Caco-2 (cell line): ENCODE results near the gene COTL1. TPM values are rescaled to one million over a fixed set of nuclear protein-coding genes. Genes with fewer than 3 reads are reported as not detected.
A peak's percentile ranks its signal among the peaks of the same experiment; 100 is the strongest.

Experiments
- BruUV-seq: library from RNA; stranded (reverse); fragments of 400-500 nt; replicated peaks from 2 replicates; lab custom pipeline; 2021; lab: Mats Ljungman, UMichigan
- CTCF ChIA-PET: fragments of 300-600 bp; sonication (Branson Sonifier 250); formaldehyde crosslinking; loops from one replicate; lab custom pipeline; 2022; ENCODE audit warnings: antibody characterized with exemption; lab: Charles Lee
- POLR2A ChIA-PET: fragments of 300-600 bp; sonication (Branson Sonifier 250); formaldehyde crosslinking; loops from one replicate; lab custom pipeline; 2022; ENCODE audit warnings: antibody characterized with exemption; lab: Charles Lee
- DNase-seq, 2 experiments: peaks; one replicate each; pipeline versions ENCODE4 v3.0.0 to v3.0.0-alpha.2; 2020 to 2022
- H3K27me3 ChIP-seq: replicated peaks from 2 replicates; pipeline ENCODE4 v1.6.0; 2011; ENCODE audit warnings: low read length; ENCODE audit not compliant: control insufficient read depth, insufficient read depth
- H3K36me3 ChIP-seq: 2 replicates; pipeline ENCODE4 v1.5.1; 2011; ENCODE audit warnings: low read length; ENCODE audit not compliant: control insufficient read depth, insufficient read depth
- H3K4me1 ChIP-seq: fragments of 250-450 bp; sonication (Bioruptor Pico); 2 replicates; pipeline ENCODE4 v1.5.1; 2020; ENCODE audit warnings: mild to moderate bottlenecking
- H3K4me3 ChIP-seq: 2 replicates; pipeline ENCODE4 v1.5.1; 2011; ENCODE audit warnings: low read depth, mild to moderate bottlenecking, control low read depth, low read length
- H3K9me3 ChIP-seq: fragments of 250-450 bp; sonication (Bioruptor Pico); 2 replicates; pipeline ENCODE4 v1.5.1; 2020; ENCODE audit warnings: mild to moderate bottlenecking, moderate library complexity
- H3K27ac Mint-ChIP-seq: one replicate; pipeline ENCODE4 v1.8.0; 2022; ENCODE audit warnings: mixed read lengths; ENCODE audit not compliant: unreplicated experiment
- H3K27me3 Mint-ChIP-seq: one replicate; pipeline ENCODE4 v1.8.0; 2022; ENCODE audit warnings: mixed read lengths; ENCODE audit not compliant: insufficient read depth, unreplicated experiment
- H3K36me3 Mint-ChIP-seq: one replicate; pipeline ENCODE4 v1.8.0; 2022; ENCODE audit warnings: mild to moderate bottlenecking, mixed read lengths; ENCODE audit not compliant: insufficient read depth, unreplicated experiment
- H3K4me1 Mint-ChIP-seq: one replicate; pipeline ENCODE4 v1.8.0; 2022; ENCODE audit warnings: low read depth, mixed read lengths; ENCODE audit not compliant: unreplicated experiment
- H3K4me3 Mint-ChIP-seq: one replicate; pipeline ENCODE4 v1.8.0; 2022; ENCODE audit warnings: mild to moderate bottlenecking, moderate library complexity, mixed read lengths; ENCODE audit not compliant: unreplicated experiment
- H3K9me3 Mint-ChIP-seq: one replicate; pipeline ENCODE4 v1.8.0; 2022; ENCODE audit warnings: mixed read lengths; ENCODE audit not compliant: unreplicated experiment
- CTCF ChIP-seq, 2 experiments: fragments of 200-600 bp in 1 of 2; IDR thresholded peaks; 1 replicate in 1 of 2; 2 replicates in 1 of 2; pipeline versions ENCODE4 v1.5.1 to v1.8.0; 2011 to 2022; ENCODE audit warnings: antibody characterized with exemption in 1 of 2, control low read depth in 1 of 2, inconsistent platforms in 1 of 2, low read depth in 1 of 2, low read length in 1 of 2, mild to moderate bottlenecking in 1 of 2, moderate library complexity in 1 of 2; ENCODE audit not compliant: insufficient read depth in 1 of 2, severe bottlenecking in 1 of 2, unreplicated experiment in 1 of 2
- intact Hi-C: fragments of 100-400 bp; cut with micrococcal nuclease; formaldehyde crosslinking; loops from one replicate; pipeline ENCODE4 v1.10.0; 2022; ENCODE audit not compliant: unreplicated experiment
- total RNA-seq: library from RNA; stranded (reverse); gene quantifications from 2 replicates; pipeline ENCODE4 v1.2.3, GENCODE V29; 2022

The COTL1 gene
- total RNA-seq, 1 experiment from 2014 or later: 434 TPM

DNA sequence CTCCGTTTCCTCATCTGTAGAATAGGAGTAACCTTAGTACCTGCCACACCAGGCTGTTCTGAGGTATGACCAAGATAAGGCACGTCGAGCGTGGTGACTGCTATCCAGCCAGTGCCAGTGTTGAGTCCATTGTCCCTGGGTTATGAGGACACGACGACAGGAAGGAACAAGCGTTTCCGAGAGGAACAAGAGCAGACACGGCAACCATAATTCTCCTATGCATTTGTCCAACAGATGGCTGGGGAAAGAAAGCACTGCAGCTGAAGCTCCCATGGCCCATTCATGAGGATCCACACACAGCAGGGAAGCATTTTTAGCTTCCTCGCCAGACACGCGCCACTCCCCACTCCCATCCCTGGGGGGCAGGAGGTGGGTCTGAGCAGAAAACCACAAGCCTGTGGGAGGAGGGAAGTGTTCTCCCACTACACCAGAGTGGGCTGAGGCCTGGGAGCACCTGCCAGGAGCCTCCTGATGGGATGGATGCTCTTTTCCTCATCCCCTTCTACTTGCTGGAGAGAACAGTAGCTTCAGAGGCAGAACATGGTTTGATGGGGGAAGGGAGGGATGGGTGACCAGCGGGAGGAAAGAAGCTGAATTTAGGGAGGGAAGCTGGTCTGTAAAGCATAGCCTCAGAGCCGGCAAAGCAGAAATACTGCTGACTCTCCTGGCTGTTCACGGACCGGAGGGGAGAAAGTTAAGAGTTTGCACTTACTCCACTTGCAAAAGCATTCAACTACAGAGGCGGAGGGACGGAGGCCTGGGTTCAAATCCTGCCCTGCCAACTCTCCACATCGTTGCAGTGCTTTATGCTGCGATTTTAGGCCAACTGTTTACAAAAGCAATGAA lies 2.7 kb downstream of the COTL1 start:
- TF ChIP-seq CTCF (IDR thresholded peaks at IDR 0.05; ENCODE audit: insufficient read depth in 1 of 2, low read depth in 1 of 2, low read length in 1 of 2, severe bottlenecking in 1 of 2, unreplicated experiment in 1 of 2): no peak
- Mint-ChIP-seq H3K4me1 (peaks cover 47% of the 10 kb centered on the region), H3K27me3 (no peaks in the 10 kb centered on the region), H3K4me3 (peak overlapping the region; percentile 96), H3K9me3 (no peaks in the 10 kb centered on the region), H3K36me3 (peaks cover 88% of the 10 kb centered on the region), H3K27ac (no peak overlapping the region)
- no peaks in the 10 kb centered on the region for H3K27me3 ChIP-seq
- intact Hi-C loops: no loop called here
- BruUV-seq: no TSS peak
- no peak for DNase-seq
- H3K4me1 ChIP-seq: peaks cover 24% of the 10 kb centered on the region
- ChIA-PET POLR2A (no interaction called here), CTCF (interaction anchor here (0.6 kb wide), 1 partner anchor 96 kb away, joined by 3 read pairs; no protein-coding TSS in a partner anchor)
- no peaks in the 10 kb centered on the region for H3K36me3 ChIP-seq
- no peak overlapping the region for H3K4me3 ChIP-seq
- H3K9me3 ChIP-seq: no peaks in the 10 kb centered on the region

GRCh38 chr16:84614623-84614967 lies 3.3 kb downstream of the COTL1 start:
- H3K4me1 ChIP-seq: peaks cover 23% of the 10 kb centered on the region
- Mint-ChIP-seq H3K9me3 (no peaks in the 10 kb centered on the region), H3K27me3 (no peaks in the 10 kb centered on the region), H3K27ac (no peak overlapping the region), H3K4me3 (peak overlapping the region; percentile 96), H3K4me1 (peaks cover 42% of the 10 kb centered on the region), H3K36me3 (peaks cover 93% of the 10 kb centered on the region)
- no peaks in the 10 kb centered on the region for H3K9me3 ChIP-seq
- no peaks in the 10 kb centered on the region for H3K27me3 ChIP-seq
- H3K4me3 ChIP-seq: no peak overlapping the region
- BruUV-seq: no TSS peak
- CTCF ChIA-PET: no interaction called here
- POLR2A ChIA-PET: no interaction called here
- no peak for DNase-seq
- no peak for TF ChIP-seq CTCF (IDR thresholded peaks at IDR 0.05; ENCODE audit: insufficient read depth in 1 of 2, low read depth in 1 of 2, low read length in 1 of 2, severe bottlenecking in 1 of 2, unreplicated experiment in 1 of 2)
- no peaks in the 10 kb centered on the region for H3K36me3 ChIP-seq
- intact Hi-C loops: no loop called here

GRCh38 chr16:84614073-84614459 lies 3.8 kb downstream of the COTL1 start:
- H3K9me3 ChIP-seq: no peaks in the 10 kb centered on the region
- Mint-ChIP-seq H3K36me3 (peaks cover 89% of the 10 kb centered on the region), H3K9me3 (no peaks in the 10 kb centered on the region), H3K4me1 (peaks cover 37% of the 10 kb centered on the region), H3K27ac (peak overlapping the region; percentile 33), H3K27me3 (no peaks in the 10 kb centered on the region), H3K4me3 (peak overlapping the region; percentile 5)
- ChIA-PET POLR2A (no interaction called here), CTCF (no interaction called here)
- intact Hi-C loops: no loop called here
- H3K4me1 ChIP-seq: peaks cover 18% of the 10 kb centered on the region
- H3K27me3 ChIP-seq: no peaks in the 10 kb centered on the region
- H3K36me3 ChIP-seq: no peaks in the 10 kb centered on the region
- DNase-seq: no peak
- BruUV-seq: no TSS peak
- H3K4me3 ChIP-seq: no peak overlapping the region
- TF ChIP-seq CTCF (IDR thresholded peaks at IDR 0.05; ENCODE audit: insufficient read depth in 1 of 2, low read depth in 1 of 2, low read length in 1 of 2, severe bottlenecking in 1 of 2, unreplicated experiment in 1 of 2): no peak
